Parathyroid adenoma (tissue), 2 donors: ENCODE measurements around the gene RGS19.

Source experiments
- H2AFZ ChIP-seq: fragments of 300-600 bp; sonication (generic); one replicate; pipeline ENCODE4 v1.7.0; 2017; ENCODE audit warnings: antibody characterized with exemption, mild to moderate bottlenecking
- H3K27ac ChIP-seq: fragments of 300-600 bp; sonication (generic); one replicate; pipeline ENCODE4 v1.7.0; 2017
- H3K27me3 ChIP-seq: fragments of 300-600 bp; sonication (generic); one replicate; pipeline ENCODE4 v1.7.0; 2017; ENCODE audit warnings: low read length; ENCODE audit not compliant: control insufficient read depth, insufficient read depth
- H3K36me3 ChIP-seq: fragments of 300-600 bp; sonication (generic); one replicate; pipeline ENCODE4 v1.7.0; 2017; ENCODE audit warnings: low read length; ENCODE audit not compliant: control insufficient read depth, insufficient read depth
- H3K4me1 ChIP-seq: fragments of 300-600 bp; sonication (generic); one replicate; pipeline ENCODE4 v1.7.0; 2017; ENCODE audit warnings: control low read depth
- H3K4me2 ChIP-seq: fragments of 300-600 bp; sonication (generic); one replicate; pipeline ENCODE4 v1.7.0; 2017; ENCODE audit warnings: low read length
- H3K4me3 ChIP-seq: fragments of 300-600 bp; sonication (generic); one replicate; pipeline ENCODE4 v1.7.0; 2017; ENCODE audit warnings: low read depth, low read length
- H3K79me2 ChIP-seq: fragments of 300-600 bp; sonication (generic); one replicate; pipeline ENCODE4 v1.7.0; 2017; ENCODE audit warnings: control low read depth
- H3K9ac ChIP-seq: fragments of 300-600 bp; sonication (generic); one replicate; pipeline ENCODE4 v1.7.0; 2017; ENCODE audit warnings: mild to moderate bottlenecking
- H3K9me3 ChIP-seq: fragments of 300-600 bp; sonication (generic); one replicate; pipeline ENCODE4 v1.7.0; 2017; ENCODE audit warnings: low read length; ENCODE audit not compliant: control insufficient read depth
- TF ChIP-seq, protein P1 (sequence below): fragments of 300-600 bp; sonication (generic); IDR thresholded peaks from one replicate; pipeline ENCODE4 v1.7.0; 2017; ENCODE audit warnings: antibody characterized with exemption, mild to moderate bottlenecking
- donor health status: primary hyperparathyroidism.

RGS19 gene

GRCh38 chr20:64024141-64024990 is 55.0 kb downstream of the RGS19 start:
- no peak overlapping the region for H3K9ac ChIP-seq
- H3K27me3 ChIP-seq, result no peaks in the 10 kb centered on the region
- H3K36me3 ChIP-seq, result no peaks in the 10 kb centered on the region
- no peak overlapping the region for H3K4me2 ChIP-seq
- H3K4me1 ChIP-seq, result no peaks in the 10 kb centered on the region
- no peak overlapping the region for H3K27ac ChIP-seq
- no peak overlapping the region for H3K4me3 ChIP-seq
- no peak overlapping the region for H2AFZ ChIP-seq
- H3K9me3 ChIP-seq, result no peaks in the 10 kb centered on the region
- H3K79me2 ChIP-seq, result peaks cover 24% of the 10 kb centered on the region
- TF ChIP-seq, protein P1, sequence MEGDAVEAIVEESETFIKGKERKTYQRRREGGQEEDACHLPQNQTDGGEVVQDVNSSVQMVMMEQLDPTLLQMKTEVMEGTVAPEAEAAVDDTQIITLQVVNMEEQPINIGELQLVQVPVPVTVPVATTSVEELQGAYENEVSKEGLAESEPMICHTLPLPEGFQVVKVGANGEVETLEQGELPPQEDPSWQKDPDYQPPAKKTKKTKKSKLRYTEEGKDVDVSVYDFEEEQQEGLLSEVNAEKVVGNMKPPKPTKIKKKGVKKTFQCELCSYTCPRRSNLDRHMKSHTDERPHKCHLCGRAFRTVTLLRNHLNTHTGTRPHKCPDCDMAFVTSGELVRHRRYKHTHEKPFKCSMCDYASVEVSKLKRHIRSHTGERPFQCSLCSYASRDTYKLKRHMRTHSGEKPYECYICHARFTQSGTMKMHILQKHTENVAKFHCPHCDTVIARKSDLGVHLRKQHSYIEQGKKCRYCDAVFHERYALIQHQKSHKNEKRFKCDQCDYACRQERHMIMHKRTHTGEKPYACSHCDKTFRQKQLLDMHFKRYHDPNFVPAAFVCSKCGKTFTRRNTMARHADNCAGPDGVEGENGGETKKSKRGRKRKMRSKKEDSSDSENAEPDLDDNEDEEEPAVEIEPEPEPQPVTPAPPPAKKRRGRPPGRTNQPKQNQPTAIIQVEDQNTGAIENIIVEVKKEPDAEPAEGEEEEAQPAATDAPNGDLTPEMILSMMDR, result no peak

- Histone ChIP-seq H2AFZ (no peak overlapping the region), H3K36me3 (no peaks in the 10 kb centered on the region), H3K4me3 (no peak overlapping the region), H3K4me2 (no peak overlapping the region), H3K27me3 (no peaks in the 10 kb centered on the region), H3K27ac (no peak overlapping the region), H3K9ac (no peak overlapping the region), H3K9me3 (no peaks in the 10 kb centered on the region), H3K4me1 (no peaks in the 10 kb centered on the region), H3K79me2 (peaks cover 25% of the 10 kb centered on the region)
- TF ChIP-seq, protein P1, result no peak
Observed at GRCh38 chr20:64023361-64024140, 55.8 kb downstream of the RGS19 start.
